Loucy (cell line): ENCODE results near the gene CLMP.

ENCODE experiments used
- CTCF ChIP-seq: fragments of 200-600 bp; sonication (generic); conservative IDR thresholded peaks from 2 replicates; pipeline ENCODE4 v1.5.1; 2014; ENCODE audit warnings: mild to moderate bottlenecking, antibody characterized with exemption, low read length
- EZH2phosphoT487 ChIP-seq: fragments of 200-600 bp; IDR thresholded peaks from 2 replicates; pipeline ENCODE4 v1.6.1; 2018; ENCODE audit warnings: antibody characterized with exemption, mild to moderate bottlenecking, moderate library complexity, borderline replicate concordance

GRCh38 chr11:123214940-123215339, 19.9 kb upstream of the CLMP start:
- no peak for TF ChIP-seq CTCF
- TF ChIP-seq EZH2phosphoT487: no peak
